Gastrocnemius medialis (tissue), 4 donors: ENCODE data around the gene GINS1. TPM values are rescaled to one million over a fixed set of nuclear protein-coding genes. Genes with fewer than 3 reads are reported as not detected.

Source experiments
- ATAC-seq, 2 donors: fragments of 150-250 bp; one replicate each; pipeline ENCODE4 v1.9.1; 2016
- DNase-seq, 2 donors: peaks; one replicate each; pipeline ENCODE4 v3.0.0-alpha.2; 2019
- H3K27ac ChIP-seq, 4 donors: fragments of 200-600 bp; sonication (generic); 1 replicate in 1 of 4; 2 replicates in 3 of 4; pipeline ENCODE4 v1.5.1; 2016 to 2018; ENCODE audit warnings: mild to moderate bottlenecking in 2 of 4, moderate library complexity in 1 of 4
- H3K27me3 ChIP-seq, 3 donors: fragments of 200-600 bp; sonication (generic) in 2 of 3; 1 replicate in 1 of 3; 2 replicates in 2 of 3; pipeline versions ENCODE4 v1.5.1 to v1.6.0; 2016 to 2019; ENCODE audit warnings: mild to moderate bottlenecking in 1 of 3, moderate library complexity in 1 of 3
- H3K36me3 ChIP-seq, 2 donors: fragments of 200-600 bp; sonication (generic) in 1 of 2; one replicate each; pipeline ENCODE4 v1.5.1; 2017 to 2018
- H3K4me1 ChIP-seq, 2 donors: fragments of 200-600 bp; sonication (generic) in 1 of 2; one replicate each; pipeline ENCODE4 v1.5.1; 2016 to 2017; ENCODE audit warnings: mild to moderate bottlenecking in 2 of 2
- H3K4me3 ChIP-seq, 4 donors: fragments of 200-600 bp; sonication (generic) in 3 of 4; 1 replicate in 1 of 4; 2 replicates in 3 of 4; pipeline ENCODE4 v1.5.1; 2016 to 2019; ENCODE audit warnings: mild to moderate bottlenecking in 2 of 4
- H3K9me3 ChIP-seq, 3 donors: fragments of 200-600 bp; sonication (generic) in 2 of 3; 1 replicate in 1 of 3; 2 replicates in 2 of 3; pipeline ENCODE4 v1.5.1; 2016 to 2019
- POLR2A ChIP-seq, 2 donors: fragments of 450-650 bp; IDR thresholded peaks; one replicate each; pipeline ENCODE4 v1.6.1; 2017; ENCODE audit warnings: antibody characterized with exemption in 2 of 2, mild to moderate bottlenecking in 2 of 2, moderate library complexity in 2 of 2
- in situ Hi-C, 4 donors: fragments of 200-750 bp; cut with MboI; loops; one replicate each; pipeline versions ENCODE4 v1.15.0 to v1.8.0; 2017; ENCODE audit warnings: low sequenced_read_pairs in 4 of 4
- intact Hi-C: fragments of 100-400 bp; cut with DNase I; formaldehyde crosslinking; loops from one replicate; pipeline ENCODE4 v1.15.1; 2023; ENCODE audit warnings: low total_unique reads
- total RNA-seq, 4 donors: library from RNA; depleted of rRNA; stranded (reverse); fragments of >200 nt; gene quantifications; one replicate each; pipeline versions ENCODE4 v1.1.0 to v1.2.3, GENCODE V29; 2016
- TF ChIP-seq, protein P1 (sequence below), 5 experiments: fragments of 450-650 bp in 3 of 5; fragments of 200-600 bp in 2 of 5; sonication (generic) in 2 of 5; IDR thresholded peaks in 4 of 5; conservative IDR thresholded peaks in 1 of 5; 1 replicate in 4 of 5; 2 replicates in 1 of 5; pipeline ENCODE4 v1.5.1; 2016 to 2019; ENCODE audit warnings: antibody characterized with exemption in 5 of 5, mild to moderate bottlenecking in 3 of 5, moderate library complexity in 3 of 5

GINS1 gene
- total RNA-seq, 4 donors from 2014 or later = 0.07 to 0.20 TPM; not detected in 2

DNA sequence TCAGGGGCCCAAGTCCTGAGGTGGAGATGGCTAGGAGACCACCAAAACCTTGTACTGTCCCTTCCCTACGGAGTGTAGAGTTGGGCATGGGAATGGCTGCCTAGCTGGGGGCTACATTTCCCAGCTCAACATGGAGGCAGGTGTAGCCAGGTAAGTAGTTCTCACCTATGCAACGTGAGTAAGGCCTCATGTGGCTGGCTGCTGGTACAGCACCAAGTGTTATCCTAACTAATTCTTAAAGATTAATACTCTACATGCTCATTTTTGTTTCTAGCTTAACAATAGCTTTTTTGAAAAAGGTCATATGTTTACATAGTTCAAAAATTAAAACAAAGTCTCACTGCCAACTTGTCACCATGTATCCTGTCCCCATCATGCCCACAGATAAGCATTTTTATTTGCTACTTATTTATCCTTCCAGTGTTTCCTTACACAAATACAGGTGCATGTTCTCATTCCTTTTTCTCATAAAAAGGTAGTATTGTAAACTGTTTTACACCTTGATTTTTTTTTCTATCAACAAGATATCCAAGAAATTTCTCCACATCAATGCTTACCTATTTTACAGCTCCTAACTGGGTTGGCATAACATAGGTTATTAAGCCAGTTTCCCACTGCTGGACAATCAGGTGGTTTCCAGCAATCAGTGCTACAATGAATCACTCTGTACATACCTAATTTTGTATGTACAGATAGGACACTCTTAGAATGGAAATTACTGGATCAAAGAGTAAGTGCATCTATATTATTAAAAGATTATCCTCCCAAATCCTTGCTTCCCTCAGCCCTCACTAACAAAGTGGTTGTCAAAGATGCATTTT, 42.4 kb upstream of the GINS1 start:
- H3K27ac ChIP-seq = no peak overlapping the region
- no peaks in the 10 kb centered on the region for H3K4me1 ChIP-seq
- no peaks in the 10 kb centered on the region for H3K36me3 ChIP-seq
- ATAC-seq = no peak
- intact Hi-C loops = no loop called here
- TF ChIP-seq, protein P1, sequence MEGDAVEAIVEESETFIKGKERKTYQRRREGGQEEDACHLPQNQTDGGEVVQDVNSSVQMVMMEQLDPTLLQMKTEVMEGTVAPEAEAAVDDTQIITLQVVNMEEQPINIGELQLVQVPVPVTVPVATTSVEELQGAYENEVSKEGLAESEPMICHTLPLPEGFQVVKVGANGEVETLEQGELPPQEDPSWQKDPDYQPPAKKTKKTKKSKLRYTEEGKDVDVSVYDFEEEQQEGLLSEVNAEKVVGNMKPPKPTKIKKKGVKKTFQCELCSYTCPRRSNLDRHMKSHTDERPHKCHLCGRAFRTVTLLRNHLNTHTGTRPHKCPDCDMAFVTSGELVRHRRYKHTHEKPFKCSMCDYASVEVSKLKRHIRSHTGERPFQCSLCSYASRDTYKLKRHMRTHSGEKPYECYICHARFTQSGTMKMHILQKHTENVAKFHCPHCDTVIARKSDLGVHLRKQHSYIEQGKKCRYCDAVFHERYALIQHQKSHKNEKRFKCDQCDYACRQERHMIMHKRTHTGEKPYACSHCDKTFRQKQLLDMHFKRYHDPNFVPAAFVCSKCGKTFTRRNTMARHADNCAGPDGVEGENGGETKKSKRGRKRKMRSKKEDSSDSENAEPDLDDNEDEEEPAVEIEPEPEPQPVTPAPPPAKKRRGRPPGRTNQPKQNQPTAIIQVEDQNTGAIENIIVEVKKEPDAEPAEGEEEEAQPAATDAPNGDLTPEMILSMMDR (IDR thresholded peaks at IDR 0.05 in 4 of 5, conservative IDR thresholded peaks at IDR 0.05 in 1 of 5) = no peak
- H3K27me3 ChIP-seq = no peaks in the 10 kb centered on the region
- H3K4me3 ChIP-seq = no peak overlapping the region
- in situ Hi-C loops = loop anchor here in 1 of 4 donors (25.0 kb wide), 1 partner anchor 97 kb away; no protein-coding TSS in a partner anchor
- no peak for DNase-seq
- H3K9me3 ChIP-seq = no peaks in the 10 kb centered on the region

DNA sequence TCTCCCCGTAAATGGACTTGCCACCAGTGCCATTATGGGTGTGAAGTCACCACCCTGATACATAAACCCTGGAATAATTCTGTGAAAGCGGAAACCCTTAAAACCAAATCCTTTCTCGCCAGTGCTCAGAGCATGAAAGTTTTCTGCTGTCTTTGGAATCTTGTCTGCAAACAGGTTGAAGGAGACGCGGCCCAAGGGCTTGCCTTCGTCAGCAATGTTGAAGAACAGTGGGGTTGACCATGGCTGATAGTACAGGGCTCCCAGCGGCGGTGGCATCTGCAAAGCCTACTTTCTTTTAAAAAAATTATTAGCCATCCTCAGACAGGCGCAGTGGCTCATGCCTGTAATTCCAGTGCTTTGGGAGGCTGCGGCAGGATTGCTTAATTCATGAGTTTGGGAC, 38.9 kb upstream of the GINS1 start:
- Histone ChIP-seq H3K4me1 (no peaks in the 10 kb centered on the region), H3K9me3 (no peaks in the 10 kb centered on the region), H3K27me3 (no peaks in the 10 kb centered on the region), H3K36me3 (no peaks in the 10 kb centered on the region), H3K4me3 (no peak overlapping the region), H3K27ac (no peak overlapping the region)
- in situ Hi-C loops = loop anchor here in 1 of 4 donors (25.0 kb wide), 1 partner anchor 94 kb away; no protein-coding TSS in a partner anchor
- no peak for ATAC-seq
- intact Hi-C loops = no loop called here
- DNase-seq = no peak
- TF ChIP-seq, protein P1 (IDR thresholded peaks at IDR 0.05 in 4 of 5, conservative IDR thresholded peaks at IDR 0.05 in 1 of 5) = no peak
- TF ChIP-seq POLR2A (IDR thresholded peaks at IDR 0.05) = no peak

DNA sequence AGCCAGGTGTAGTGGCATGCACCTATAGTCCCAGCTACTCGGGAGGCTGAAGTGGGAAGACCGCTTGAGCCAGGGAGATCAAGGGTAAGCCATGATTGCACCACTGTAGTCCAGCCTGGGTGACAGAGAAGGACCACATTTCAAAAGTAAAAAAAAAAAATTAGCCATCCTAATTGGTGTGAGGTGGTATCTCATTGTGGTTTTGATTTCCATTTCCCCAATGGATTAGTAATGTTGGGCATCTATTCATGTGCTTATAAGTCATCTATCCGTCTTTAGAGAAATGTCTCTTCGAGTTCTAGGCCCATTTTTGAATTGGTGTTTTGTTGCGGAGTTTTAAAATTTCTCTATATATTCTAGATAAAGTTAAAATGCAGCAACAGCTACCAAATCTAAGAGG, 38.5 kb upstream of the GINS1 start:
- Histone ChIP-seq H3K4me3 (no peak overlapping the region), H3K27ac (no peak overlapping the region), H3K4me1 (no peaks in the 10 kb centered on the region), H3K36me3 (no peaks in the 10 kb centered on the region), H3K27me3 (no peaks in the 10 kb centered on the region), H3K9me3 (no peaks in the 10 kb centered on the region)
- ATAC-seq (no peak), DNase-seq (no peak)
- TF ChIP-seq POLR2A (IDR thresholded peaks at IDR 0.05) = no peak
- TF ChIP-seq, protein P1 (IDR thresholded peaks at IDR 0.05 in 4 of 5, conservative IDR thresholded peaks at IDR 0.05 in 1 of 5) = no peak
- intact Hi-C loops (no loop called here), in situ Hi-C loops (loop anchor here in 1 of 4 donors (25.0 kb wide), 1 partner anchor 93 kb away; no protein-coding TSS in a partner anchor)

DNA sequence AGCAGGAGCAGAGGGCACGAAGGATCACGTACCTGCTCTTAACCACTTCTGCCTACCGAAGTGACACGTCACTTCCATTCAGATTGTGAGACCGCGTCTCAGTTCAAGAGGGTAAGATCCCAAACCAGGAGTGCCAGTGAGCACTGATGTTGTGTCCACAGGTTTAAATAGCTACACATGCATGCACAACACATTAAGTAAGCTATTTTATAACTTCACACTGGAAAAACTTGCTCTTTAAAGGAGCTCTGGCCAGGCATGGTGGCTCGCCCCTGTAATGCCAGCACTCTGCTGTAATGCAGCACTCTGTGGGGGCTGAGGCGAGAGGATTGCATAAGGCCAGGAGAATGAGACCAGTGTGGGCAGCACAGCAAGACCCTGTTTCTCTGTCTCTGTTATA, 37.9 kb upstream of the GINS1 start:
- in situ Hi-C loops (loop anchor here in 1 of 4 donors (25.0 kb wide), 1 partner anchor 93 kb away; no protein-coding TSS in a partner anchor), intact Hi-C loops (no loop called here)
- Histone ChIP-seq H3K36me3 (no peaks in the 10 kb centered on the region), H3K9me3 (no peaks in the 10 kb centered on the region), H3K27ac (no peak overlapping the region), H3K27me3 (no peaks in the 10 kb centered on the region), H3K4me1 (no peaks in the 10 kb centered on the region), H3K4me3 (no peak overlapping the region)
- DNase-seq (no peak), ATAC-seq (no peak)
- TF ChIP-seq, protein P1 (IDR thresholded peaks at IDR 0.05 in 4 of 5, conservative IDR thresholded peaks at IDR 0.05 in 1 of 5) = no peak
